Embryonic facial prominence (tissue), 1 donor: ENCODE data around the gene ULK3.

Experiments used
- DNase-seq: peaks from one replicate; pipeline ENCODE4 v3.0.0-alpha.2; 2016; ENCODE audit errors: extremely low spot score

The ULK3 gene

DNA sequence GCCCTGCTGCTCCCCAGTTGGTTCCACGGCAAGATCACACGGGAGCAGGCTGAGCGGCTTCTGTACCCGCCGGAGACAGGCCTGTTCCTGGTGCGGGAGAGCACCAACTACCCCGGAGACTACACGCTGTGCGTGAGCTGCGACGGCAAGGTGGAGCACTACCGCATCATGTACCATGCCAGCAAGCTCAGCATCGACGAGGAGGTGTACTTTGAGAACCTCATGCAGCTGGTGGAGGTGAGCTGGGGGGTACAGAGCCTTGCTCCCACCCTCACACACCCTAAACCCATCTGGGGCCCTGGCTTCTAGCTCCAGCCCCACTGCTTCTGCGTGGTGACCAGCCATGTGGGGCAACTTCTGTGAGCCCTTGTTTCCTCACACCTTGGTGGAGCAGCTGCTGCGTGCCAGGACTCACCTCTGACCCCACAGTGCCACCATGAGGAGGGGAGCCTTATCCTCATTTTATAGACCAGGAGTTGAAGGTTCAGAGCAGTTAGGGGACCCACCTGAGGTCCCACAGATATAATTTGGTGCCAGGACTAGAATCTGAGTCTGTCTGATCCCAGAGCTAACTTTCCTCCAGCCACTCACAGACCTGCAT lies 43.6 kb downstream of the ULK3 start:
- DNase-seq = no peak

DNA sequence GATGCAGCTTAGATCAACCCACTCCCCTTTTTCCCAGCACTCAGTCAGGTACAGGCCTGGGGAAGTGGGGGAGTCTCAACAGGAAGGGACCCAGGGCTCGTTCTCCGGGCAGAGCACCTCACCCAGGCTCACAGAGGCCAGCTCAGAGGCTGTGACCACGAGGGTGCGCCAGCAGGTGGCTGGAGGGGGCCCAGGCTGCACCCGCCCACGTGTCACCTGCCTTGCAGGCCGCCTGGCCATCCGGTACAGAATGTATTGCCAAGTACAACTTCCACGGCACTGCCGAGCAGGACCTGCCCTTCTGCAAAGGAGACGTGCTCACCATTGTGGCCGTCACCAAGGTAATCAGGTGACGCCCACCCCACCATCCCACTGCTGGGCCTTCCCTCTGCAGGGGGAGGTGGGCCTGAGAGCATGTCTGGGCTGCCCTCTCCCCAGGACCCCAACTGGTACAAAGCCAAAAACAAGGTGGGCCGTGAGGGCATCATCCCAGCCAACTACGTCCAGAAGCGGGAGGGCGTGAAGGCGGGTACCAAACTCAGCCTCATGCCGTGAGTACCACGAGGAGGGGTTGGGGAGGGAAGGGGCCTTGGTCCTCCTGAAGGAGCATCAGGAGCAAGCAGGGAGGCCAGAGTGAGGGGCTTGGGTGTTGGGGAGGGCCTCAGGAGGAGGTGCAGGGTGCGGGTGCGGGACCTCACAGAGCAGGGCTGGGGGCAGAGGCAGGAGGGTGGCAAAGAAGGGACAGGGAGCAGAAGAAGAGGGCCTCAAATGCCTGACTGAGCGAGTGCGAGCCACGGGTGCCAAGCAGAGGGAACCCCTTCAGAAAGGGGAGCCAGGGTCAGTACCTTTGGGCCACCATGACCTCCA lies 44.3 kb downstream of the ULK3 start:
- DNase-seq = no peak

DNA sequence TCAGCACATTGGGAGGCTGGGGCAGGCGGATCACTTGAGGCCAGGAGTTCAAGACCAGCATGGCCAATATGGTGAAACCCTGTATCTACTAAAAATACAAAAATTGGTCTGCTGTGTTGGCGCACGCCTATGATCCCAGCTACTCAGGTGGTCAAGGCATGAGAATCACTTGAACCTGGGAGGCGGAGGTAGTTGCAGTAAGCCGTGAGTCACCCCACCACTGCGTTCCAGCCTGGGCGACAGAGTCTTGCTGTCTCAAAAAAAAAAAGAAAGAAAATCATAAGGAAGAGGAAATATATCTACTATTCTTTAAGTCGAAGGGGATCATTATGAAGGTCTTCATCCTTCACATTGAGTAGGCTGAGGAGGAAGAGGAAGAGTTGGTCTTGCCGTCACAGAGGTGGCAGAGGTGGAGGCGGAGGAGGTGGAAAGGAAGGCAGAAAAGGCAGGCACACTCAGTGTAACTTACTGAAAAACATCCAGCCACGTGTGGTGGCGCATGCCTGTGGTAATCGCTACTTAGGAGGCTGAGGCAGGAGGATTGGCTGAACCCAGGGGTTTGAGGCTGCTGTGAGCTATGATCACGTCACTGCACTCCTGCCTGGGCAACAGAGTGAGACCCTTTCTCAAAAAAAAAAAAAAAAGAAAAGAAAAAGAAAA lies 46.9 kb downstream of the ULK3 start:
- no peak for DNase-seq

DNA sequence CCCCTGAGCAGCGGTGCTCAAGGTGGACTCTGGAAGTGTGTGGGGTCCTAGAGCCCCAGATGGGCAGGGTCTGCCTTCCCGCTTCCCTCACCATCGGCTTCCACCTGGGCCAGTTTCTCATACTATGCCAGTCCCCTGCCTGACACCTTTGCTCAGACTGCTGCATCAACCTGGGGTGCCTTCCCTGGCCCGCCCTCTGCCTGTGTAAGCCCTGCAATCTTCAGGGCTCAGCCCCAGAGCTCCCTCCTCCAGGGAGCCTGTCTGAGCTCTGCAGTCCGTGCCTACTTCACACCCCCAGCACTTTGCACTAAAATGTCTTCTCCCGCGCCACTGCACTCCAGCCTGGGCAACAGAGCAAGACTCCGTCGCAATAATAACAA lies 48.0 kb downstream of the ULK3 start:
- DNase-seq = no peak

DNA sequence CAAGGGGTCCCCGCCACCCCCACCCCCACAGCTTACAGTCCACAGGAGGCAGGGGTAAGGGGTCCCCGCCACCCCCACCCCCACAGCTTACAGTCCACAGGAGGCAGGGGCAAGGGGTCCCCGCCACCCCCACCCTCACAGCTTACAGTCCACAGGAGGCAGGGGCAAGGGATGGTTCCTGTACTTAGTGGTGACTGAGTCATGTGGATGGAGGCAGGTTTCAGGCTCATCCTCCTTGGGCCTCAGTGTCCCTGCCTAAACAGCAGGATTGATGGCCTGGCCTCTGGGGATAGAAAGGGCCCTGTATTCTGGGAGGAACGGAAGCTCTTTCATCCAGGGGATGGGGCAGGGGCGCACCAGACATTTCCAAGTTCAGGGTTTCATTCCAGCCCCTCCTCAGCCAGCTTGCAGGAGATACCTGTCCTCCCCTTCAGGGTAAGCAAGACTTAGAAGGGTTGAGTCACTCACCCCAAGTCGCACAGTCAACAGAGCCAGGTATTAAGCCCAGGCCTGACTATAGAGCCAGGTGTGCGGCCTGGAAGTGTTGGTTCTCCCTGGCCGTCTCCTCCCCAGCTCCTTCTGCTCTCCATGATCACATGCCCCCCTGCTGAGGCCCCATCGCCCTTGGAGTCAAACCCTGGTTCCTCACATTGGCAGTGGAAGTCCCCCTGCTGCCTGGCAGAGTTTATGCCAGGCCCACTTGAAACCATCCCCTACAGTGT lies 48.5 kb downstream of the ULK3 start:
- no peak for DNase-seq

DNA sequence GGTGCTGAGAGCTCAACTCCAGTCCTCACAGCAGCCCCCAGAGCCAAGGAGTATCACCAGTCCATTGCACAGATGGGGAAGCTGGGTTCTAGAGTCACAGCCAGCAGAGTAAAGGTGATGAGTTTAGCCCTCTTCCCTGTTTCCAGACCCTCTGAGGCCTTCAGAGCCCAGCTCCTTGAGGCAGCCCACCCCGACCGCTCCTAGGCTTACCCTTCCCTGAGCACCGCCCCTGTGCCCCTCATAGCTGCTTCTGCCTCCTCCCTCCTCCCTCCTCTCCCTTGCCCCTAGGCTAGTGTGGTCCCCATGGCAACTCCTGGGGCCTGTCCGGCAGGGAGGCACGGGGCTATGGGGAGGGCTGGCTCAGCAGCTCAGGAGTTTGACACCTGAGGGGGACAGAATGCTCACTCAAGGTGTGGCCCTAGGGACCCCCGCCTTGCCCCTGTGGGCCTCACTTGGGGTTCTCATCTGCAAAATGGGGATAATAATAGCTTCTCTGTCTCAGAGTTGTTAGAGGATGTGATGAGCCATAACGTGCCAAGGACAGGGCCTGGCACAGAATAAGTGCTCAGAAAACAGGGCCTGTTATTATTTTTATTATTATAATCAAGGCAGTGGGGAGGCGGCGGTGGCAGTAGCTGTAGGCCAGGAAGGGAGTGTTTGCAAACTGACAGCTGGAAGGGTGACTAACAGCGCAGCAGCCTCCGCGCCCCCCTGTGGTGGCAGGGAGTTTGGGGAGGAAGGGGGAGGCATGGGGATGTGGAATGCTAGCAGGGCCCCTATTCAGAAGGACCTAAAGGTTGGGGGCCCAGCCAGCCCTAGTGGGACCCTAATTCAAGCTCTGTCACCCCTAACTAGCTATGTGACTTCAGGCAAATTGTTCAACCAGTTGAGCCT lies 49.6 kb downstream of the ULK3 start:
- DNase-seq = no peak

DNA sequence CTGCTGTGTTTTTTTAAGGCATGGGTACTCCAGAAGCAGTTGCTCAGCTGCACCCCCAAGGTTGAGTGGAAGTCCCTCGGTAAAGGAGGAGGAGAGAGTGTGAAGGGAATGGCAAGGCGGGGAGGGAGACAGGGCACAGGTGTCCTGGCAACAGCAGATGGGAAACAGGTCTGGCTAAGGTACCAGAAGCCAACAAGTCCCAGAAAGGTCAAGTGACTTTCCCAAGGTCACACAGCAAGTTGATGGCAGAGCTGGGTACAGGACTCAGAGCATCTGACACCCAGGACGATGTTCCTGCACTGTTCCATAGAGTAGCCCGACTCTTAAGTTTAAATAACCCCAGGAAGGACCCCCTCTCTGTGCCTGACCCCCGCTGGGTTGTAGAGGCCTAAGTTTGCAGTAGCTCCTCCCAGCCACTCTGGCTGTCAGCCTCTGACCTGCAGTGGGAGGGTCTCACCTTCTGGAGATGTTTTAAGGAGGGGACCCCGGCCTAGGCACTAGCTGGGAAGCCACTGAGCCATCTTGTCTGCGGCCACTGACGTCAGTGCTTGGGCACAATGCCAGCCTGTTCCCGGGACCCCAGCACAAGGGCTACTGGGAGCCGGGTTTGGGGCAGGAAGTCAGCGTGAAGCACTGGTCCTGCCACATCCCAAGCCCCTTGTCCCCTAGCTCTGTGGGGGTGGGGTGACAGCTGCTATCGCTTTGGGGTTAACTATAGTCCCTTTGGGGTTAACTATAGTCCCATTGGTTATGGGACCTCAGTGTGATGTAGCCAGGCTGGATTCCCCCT lies 50.5 kb downstream of the ULK3 start:
- DNase-seq = no peak

DNA sequence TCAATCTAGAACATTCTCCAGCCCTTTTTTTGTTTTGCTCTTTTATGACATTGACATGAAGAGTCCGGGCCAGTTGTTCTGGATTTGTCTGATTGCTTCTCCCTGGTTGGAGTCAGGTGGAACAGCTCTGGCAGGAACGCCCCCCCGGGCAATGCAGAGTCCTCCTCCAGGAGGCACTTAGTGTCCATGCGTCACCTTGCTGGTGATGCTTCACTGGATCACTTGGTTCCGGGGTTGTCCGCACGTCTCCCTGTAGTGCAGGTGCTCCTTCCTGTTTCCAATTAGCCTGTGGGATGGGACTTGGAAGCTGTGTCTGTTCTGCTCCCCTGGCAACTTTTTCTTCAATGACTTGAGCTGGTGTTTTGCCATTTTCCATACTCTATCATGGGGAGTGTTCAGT lies 51.3 kb downstream of the ULK3 start:
- no peak for DNase-seq

DNA sequence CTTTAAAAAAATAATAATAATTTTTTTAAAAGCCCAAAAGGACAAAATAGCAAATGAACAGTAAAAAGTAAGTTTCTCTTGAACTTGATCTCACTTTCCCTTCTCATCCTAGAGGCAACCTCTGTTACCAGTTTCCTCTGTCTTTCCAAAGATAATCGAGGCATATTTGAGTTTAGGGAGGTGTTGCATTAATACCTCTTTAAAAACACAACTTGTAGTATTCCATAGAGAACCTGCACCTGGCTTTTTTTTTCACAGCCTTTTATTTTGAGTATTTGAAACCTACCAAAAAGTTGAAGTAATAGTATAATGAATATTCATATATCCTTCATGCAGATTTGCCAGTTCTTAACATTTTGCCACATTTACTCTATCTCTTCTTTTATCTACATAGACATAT lies 51.9 kb downstream of the ULK3 start:
- no peak for DNase-seq

DNA sequence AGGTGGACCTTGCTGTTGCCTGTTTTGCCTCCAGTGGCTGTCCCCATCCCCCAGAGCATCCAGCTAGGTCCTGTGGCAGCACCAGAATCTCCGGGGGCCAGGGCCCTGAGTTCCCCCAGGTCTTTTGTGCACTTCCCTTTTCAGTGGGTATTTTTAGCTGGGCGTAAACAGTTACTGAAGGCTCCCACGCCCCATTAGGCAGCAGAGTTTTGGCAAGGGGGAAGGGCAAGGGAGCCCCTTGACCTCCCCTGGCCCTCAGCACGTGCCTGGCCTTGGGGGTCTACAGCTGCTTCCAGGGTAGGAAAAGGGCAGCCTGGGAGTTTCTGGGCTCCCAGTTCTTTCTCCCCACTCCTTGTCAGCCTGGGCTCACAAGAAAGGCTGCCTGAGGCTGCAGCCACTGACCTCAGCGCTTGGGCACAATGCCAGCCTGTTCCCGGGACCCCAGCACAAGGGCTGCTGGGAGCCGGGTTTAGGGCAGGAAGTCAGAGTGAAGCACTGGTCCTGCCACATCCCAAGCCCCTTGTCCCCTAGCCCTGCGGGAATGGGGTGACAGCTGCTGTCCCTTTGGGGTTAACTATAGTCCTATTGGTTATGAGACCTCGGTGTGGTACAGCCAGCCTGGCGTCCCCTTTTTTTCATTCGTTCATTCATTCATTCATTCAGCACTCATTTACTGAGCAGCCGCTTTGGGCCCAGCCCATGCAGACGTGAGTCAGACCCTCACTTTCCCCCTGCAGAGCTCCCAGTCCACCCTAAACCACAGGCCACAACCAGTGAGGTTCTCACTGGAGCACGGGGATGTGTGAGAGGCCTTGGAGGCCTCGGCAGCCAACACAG lies 52.7 kb downstream of the ULK3 start:
- no peak for DNase-seq

DNA sequence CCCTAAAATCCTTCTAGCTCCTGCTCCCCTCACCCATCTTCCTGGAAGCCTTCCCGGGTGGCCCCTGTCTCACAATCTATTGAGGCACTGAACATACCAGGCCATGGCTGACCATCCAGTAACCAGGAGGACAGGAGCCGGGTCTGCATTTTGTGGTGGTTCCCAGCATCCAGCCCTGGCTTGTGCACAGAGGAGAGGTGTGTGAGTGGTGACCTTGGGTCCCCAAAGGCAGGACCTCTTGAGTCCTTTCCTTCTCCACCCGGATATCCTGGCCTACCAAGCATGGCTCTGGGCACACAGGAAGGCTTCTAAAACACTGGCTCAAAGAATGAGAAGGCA lies 53.2 kb downstream of the ULK3 start:
- no peak for DNase-seq

DNA sequence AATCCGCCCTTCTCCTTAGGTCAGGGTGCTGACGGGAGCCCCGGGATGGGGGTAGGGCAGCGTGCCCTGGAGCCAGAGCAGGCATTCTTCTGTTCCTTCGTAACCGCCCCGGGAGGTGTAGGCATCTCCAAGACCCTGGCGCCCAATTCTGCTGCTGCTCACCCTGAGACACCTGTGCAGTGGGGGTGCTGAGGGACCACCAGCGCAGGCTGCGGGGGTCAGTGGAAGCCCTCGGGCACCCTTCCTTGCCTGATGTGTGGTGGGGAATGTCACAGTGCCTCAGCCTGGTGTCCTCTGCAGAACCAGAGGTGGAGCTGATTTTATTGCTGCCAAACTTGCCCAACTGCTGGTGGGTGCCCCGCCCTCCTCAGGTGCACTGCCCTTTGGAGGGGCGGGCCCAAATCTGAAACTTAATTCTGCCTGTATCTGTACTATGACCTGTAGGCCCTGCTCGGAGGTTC lies 53.8 kb downstream of the ULK3 start:
- DNase-seq = no peak

DNA sequence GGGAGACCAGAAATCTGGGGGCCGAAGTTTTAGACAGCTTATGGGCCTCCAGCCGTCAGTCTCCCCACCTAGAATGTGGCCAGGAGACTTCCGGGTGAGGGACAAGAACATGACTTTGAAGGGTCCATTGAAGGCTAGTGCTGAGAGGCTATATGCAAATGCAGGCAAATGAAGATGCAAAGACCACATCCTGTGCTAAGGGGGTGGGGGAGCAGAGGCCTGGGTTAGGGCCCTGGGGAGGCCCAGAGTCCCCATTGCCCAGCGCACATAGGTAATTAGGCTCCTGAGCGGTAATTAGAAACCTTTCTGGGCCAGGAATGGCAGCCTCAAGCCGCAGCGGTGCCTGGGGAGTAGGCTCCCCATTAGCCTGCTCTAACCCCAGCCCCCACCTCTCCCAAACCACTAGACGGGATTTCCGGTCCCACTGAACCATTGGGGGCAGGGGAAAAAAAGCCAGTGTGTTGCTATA lies 54.2 kb downstream of the ULK3 start:
- no peak for DNase-seq

DNA sequence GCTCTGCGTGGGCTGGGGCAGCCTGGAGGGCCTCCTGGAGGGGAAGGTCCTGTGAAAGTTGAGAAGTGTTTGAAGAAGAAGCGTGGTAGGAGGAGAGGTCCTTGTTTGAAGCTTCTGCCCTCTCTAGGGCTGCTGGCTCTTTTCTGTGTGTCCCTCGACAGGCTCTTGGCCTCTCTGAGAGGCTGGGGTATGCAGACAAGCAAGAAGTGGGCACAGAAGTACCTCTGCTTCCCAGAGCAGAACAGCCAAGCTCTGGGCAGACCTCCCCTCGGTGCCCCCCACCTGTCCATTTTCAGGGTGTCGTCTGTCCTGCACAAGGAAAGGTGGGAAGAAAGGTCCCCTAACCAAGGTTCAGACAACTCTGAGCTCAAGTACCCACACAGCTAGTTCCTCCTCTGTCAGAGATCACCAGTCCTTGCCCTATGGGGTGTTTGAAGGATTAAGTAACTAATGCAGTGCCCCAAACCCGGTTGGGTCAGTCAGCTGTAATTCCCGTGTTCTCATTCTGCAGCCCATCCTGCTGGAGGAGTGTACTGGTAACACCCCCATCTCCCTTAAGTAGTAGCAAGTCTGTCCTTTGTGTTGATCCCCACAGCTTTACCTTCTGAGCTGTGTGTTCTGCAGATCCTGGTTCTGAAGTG lies 54.8 kb downstream of the ULK3 start:
- no peak for DNase-seq

DNA sequence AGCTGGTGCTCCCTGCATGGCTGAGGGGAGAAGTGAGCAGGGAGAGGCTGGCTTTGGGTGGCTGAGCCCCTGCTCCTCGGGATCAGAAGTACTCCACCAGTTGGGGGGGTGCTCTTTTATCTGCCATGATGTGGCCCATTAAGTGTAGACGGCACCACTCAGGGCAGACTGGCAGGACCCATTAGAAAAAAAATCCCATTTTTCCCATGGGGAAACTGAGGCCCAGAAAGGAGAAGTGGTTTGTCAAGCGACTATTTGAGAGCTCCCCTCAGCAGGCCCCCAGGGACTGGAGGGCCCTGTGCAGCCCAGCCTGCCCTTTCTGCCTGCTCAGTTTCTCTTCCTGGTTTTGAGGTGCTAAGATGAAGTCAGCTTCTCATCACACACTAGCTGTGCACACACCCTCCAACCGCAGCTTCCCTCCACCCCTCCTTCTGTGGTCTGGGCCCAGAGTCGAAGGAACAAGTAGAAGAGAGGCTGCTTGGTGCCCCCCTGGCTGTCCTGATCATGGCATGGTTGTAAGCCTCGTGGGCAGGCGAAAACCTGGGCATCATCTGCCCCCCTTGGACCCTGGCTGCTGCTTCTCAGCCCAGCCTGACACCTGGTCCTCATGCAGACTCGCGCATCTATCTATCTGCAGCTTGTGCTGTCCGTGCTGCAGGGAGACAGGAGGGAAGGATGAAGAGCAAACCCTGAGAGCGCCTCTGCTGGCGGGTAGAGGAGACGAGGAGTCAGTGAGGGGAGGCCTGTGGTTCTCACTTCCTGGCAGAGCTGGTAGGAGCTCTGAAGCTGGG lies 55.5 kb downstream of the ULK3 start:
- no peak for DNase-seq

DNA sequence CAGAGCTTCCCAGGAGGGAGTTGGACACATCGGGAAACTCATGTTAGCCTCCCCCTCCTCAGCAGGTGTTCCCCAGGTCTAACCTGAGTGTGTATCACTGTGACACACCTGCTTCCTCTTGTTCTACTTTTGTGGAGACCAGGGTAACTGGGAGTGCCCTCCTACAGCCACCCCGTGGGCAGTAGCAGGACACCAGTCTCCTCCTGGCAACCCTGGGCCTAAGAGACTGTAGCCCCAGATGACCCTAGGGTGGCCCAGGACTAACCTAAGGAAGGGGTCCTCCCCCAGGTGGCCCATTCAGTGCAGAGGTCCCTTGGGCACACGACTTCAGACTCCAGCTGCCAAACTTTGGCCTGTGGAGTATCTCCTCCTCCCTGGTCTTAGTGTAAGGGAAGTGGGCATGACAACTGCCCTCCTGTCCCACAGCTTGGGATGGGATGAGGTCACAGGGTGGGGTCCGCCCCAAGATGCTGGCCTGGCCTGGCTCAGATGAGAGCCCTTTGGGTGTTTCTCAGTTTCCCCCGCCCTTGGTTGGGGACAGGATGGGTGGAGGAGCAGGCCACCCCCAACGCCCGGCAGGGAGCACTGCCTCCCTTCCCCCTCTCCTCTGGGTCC lies 56.3 kb downstream of the ULK3 start:
- no peak for DNase-seq
